ENCODE results near the gene ORAI2. TPM values are rescaled to one million over a fixed set of nuclear protein-coding genes. Genes with fewer than 3 reads are reported as not detected.
"Not testable (repeated sequence)": the region's sequence is repeated elsewhere in the genome, so short reads cannot be mapped to it uniquely, and the experiment has no call there.

Gene ORAI2
- total and polyA plus RNA-seq, 2 donors (not counting 1 experiment from before 2014, with no cell fraction given): 20.3 to 26.6 TPM

DNA sequence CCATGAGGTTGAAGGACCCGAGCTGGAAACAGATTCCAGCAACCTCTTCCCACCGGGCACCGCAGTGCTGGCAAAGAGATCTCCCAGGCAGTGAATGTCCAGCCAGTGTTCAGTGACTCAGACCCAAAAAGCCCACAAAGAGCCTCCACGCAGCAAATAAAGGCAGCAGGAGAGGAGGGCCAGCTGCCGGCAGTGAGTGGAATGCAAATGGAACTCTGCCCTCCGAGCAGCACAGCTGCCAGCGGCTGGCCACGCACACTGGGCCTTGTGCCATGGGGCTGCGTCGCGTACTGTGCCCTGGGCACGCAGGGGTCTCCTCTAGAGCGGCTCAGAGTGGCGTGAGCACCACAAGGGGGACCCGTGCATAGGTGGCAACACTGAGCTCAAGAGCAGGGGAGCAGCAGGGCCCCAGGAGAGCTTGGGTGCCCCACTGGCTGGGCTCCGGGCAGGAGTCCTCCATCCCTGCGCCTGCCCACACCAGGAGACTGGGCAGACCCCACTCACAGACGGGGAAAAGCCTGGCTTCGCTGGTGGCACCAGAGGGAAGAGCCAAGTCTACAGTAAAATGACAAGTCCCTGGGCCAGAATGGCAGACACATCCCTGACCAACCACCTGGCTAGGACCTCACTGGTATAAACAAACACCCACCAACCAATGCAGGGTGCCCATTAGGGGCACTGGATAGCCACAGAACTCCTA, 41.5 kb downstream of the ORAI2 start:
- H3K9ac ChIP-seq (ENCODE audit: insufficient read depth, low read length); H3K4me2 ChIP-seq (ENCODE audit: extremely low read depth, insufficient read depth, low read length); H3K27ac ChIP-seq (ENCODE audit: insufficient read depth, low read length); H3K27me3 ChIP-seq (ENCODE audit: control insufficient read depth, insufficient read depth, low read length); H3K4me3 ChIP-seq (replicated peaks in 1 of 4; ENCODE audit: control extremely low read depth in 1 of 4, insufficient read depth in 1 of 4, low read depth in 3 of 4, low read length in 4 of 4); H3K79me2 ChIP-seq (ENCODE audit: control insufficient read depth, insufficient read depth, low read length); H4K20me1 ChIP-seq (ENCODE audit: control insufficient read depth, extremely low read depth, insufficient read depth, low read length); H2AFZ ChIP-seq (ENCODE audit: low read length); H3K4me1 ChIP-seq (ENCODE audit: control insufficient read depth, extremely low read depth, insufficient read depth, low read length); H3K9me3 ChIP-seq (ENCODE audit: control insufficient read depth, insufficient read depth, low read depth, low read length): not testable (repeated sequence)
- DNase-seq (ENCODE audit: low read depth in 2 of 2): peak; percentile 32 to 57
- H3K36me3 ChIP-seq (ENCODE audit: control insufficient read depth, insufficient read depth, low read length): peaks cover 19% of the 10 kb centered on the region

DNA sequence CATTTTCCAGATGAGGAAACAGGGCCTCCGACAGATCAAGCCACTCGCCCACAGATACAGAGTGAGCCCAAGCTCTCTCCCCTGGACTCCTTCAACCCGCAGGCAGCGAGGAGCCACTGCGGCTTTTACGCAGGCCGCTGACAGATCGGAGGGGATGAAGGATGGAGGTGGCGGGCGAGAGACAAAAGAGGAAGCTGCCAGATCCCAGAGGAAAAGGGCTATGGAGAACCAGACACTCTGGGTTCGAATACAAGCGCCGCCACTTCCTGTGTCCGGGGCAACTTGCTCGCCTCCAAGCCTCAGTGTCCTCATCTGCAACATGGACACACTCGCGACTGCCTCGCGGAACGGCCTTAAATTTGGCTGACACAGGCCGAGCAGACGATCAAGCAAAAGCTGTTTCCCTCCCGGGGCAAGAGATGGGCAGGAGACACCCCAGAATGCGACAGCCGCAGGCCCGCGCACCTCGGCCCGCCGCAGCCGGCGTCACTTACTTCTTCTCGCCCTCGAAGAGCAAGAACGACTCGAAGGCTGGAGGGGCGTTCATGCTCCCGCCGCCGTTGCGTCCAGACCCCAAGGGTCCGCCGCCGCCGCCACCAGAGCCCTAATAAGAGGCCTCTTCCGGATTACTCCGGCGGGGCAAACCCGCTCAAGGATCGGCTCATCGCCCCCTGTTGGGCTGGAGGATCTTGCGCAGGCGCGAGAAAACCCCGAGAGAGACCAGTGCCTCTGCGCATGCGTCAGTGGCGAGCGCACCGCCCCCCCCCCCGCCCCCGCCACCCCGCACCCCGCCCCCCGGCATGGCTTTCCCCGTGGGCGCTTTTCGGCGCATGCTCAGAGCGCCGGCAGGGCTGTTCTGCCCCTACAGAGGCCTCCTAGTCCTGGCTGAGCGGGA, 45.2 kb downstream of the ORAI2 start, which contains the start of gene POLR2J:
TSS of gene POLR2J (minus strand) at position 609 of the 895 bp plus-strand sequence. CDS start at position 547, 62 bp downstream.
- Histone ChIP-seq H3K9ac (ENCODE audit: insufficient read depth, low read length) (peak within 1 kb of the TSS; percentile 16), H3K4me3 (replicated peaks in 1 of 4; ENCODE audit: control extremely low read depth in 1 of 4, insufficient read depth in 1 of 4, low read depth in 3 of 4, low read length in 4 of 4) (peak within 1 kb of the TSS in 3 of 4 experiments; percentile 17 to 46 (median 28))
- H4K20me1 ChIP-seq (ENCODE audit: control insufficient read depth, extremely low read depth, insufficient read depth, low read length); H3K27me3 ChIP-seq (ENCODE audit: control insufficient read depth, insufficient read depth, low read length); H3K79me2 ChIP-seq (ENCODE audit: control insufficient read depth, insufficient read depth, low read length); H3K36me3 ChIP-seq (ENCODE audit: control insufficient read depth, insufficient read depth, low read length); H3K4me2 ChIP-seq (ENCODE audit: extremely low read depth, insufficient read depth, low read length); H3K27ac ChIP-seq (ENCODE audit: insufficient read depth, low read length); H3K9me3 ChIP-seq (ENCODE audit: control insufficient read depth, insufficient read depth, low read depth, low read length); H2AFZ ChIP-seq (ENCODE audit: low read length); H3K4me1 ChIP-seq (ENCODE audit: control insufficient read depth, extremely low read depth, insufficient read depth, low read length): not testable (repeated sequence)
- peak; percentile 51 to 91 for DNase-seq (ENCODE audit: low read depth in 2 of 2)
- TF ChIP-seq, protein P1, sequence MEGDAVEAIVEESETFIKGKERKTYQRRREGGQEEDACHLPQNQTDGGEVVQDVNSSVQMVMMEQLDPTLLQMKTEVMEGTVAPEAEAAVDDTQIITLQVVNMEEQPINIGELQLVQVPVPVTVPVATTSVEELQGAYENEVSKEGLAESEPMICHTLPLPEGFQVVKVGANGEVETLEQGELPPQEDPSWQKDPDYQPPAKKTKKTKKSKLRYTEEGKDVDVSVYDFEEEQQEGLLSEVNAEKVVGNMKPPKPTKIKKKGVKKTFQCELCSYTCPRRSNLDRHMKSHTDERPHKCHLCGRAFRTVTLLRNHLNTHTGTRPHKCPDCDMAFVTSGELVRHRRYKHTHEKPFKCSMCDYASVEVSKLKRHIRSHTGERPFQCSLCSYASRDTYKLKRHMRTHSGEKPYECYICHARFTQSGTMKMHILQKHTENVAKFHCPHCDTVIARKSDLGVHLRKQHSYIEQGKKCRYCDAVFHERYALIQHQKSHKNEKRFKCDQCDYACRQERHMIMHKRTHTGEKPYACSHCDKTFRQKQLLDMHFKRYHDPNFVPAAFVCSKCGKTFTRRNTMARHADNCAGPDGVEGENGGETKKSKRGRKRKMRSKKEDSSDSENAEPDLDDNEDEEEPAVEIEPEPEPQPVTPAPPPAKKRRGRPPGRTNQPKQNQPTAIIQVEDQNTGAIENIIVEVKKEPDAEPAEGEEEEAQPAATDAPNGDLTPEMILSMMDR (conservative IDR thresholded peaks at IDR 0.05 in 1 of 2, IDR thresholded peaks at IDR 0.05 in 1 of 2; ENCODE audit: low read depth in 1 of 2, low read length in 2 of 2): peak; percentile 3 to 37

DNA sequence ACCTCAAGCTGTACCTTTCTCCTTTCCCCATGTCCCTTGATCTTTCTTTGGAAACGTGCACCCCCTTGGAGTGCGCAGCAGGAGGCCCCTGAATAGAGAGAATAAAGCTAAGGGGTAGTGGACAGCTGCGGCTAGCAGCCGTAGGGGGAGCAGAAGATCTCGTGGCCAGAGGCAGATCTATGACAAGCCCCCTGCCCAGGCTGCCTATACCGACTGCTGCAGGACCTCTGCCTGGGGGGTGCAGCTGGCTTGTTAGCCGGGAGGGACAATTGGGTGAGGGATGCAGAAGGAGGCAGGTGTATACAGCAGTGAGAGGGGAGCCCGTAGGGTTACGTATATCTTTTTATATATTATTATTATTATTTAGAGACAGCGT, 45.8 kb downstream of the ORAI2 start:
- not testable (repeated sequence) for H3K36me3 ChIP-seq (ENCODE audit: control insufficient read depth, insufficient read depth, low read length); H2AFZ ChIP-seq (ENCODE audit: low read length); H3K4me2 ChIP-seq (ENCODE audit: extremely low read depth, insufficient read depth, low read length); H4K20me1 ChIP-seq (ENCODE audit: control insufficient read depth, extremely low read depth, insufficient read depth, low read length); H3K27ac ChIP-seq (ENCODE audit: insufficient read depth, low read length); H3K79me2 ChIP-seq (ENCODE audit: control insufficient read depth, insufficient read depth, low read length); H3K4me3 ChIP-seq (replicated peaks in 1 of 4; ENCODE audit: control extremely low read depth in 1 of 4, insufficient read depth in 1 of 4, low read depth in 3 of 4, low read length in 4 of 4); H3K9me3 ChIP-seq (ENCODE audit: control insufficient read depth, insufficient read depth, low read depth, low read length); H3K4me1 ChIP-seq (ENCODE audit: control insufficient read depth, extremely low read depth, insufficient read depth, low read length); DNase-seq (ENCODE audit: low read depth in 2 of 2); H3K27me3 ChIP-seq (ENCODE audit: control insufficient read depth, insufficient read depth, low read length); H3K9ac ChIP-seq (ENCODE audit: insufficient read depth, low read length)
